CD14-positive monocyte (primary cell): Measurements from ENCODE around the gene SERPINA4. TPM values are rescaled to one million over a fixed set of nuclear protein-coding genes. Genes with fewer than 3 reads are reported as not detected.

Experiments
- DNase-seq, 3 donors: peaks; one replicate each; pipeline ENCODE4 v3.0.0-alpha.2; 2011 to 2022
- H2AFZ ChIP-seq: 2 replicates; pipeline ENCODE4 v1.6.0; 2012; ENCODE audit warnings: mild to moderate bottlenecking, low read depth, low read length, inconsistent platforms; ENCODE audit not compliant: insufficient read depth, poor library complexity, severe bottlenecking
- H3K27ac ChIP-seq, 2 donors: 1 replicate in 1 of 2; 2 replicates in 1 of 2; pipeline ENCODE4 v1.5.1; 2012 to 2013; ENCODE audit warnings: low read length in 2 of 2, control low read depth in 1 of 2, inconsistent platforms in 1 of 2, low read depth in 1 of 2, mild to moderate bottlenecking in 1 of 2
- H3K27me3 ChIP-seq, 2 donors: one replicate each; pipeline versions ENCODE4 v1.6.0 to v1.6.1; 2011 to 2013; ENCODE audit warnings: low read length in 2 of 2; ENCODE audit not compliant: control insufficient read depth in 2 of 2, insufficient read depth in 2 of 2
- H3K36me3 ChIP-seq, 2 donors: replicated peaks in 1 of 2; 1 replicate in 1 of 2; 2 replicates in 1 of 2; pipeline versions ENCODE4 v1.5.1 to v1.6.1; 2012 to 2013; ENCODE audit warnings: low read length in 2 of 2, control low read depth in 1 of 2, inconsistent platforms in 1 of 2, mild to moderate bottlenecking in 1 of 2; ENCODE audit not compliant: insufficient read depth in 2 of 2, control insufficient read depth in 1 of 2
- H3K4me1 ChIP-seq, 2 donors: 1 replicate in 1 of 2; 2 replicates in 1 of 2; pipeline versions ENCODE4 v1.5.1 to v1.6.1; 2012 to 2013; ENCODE audit warnings: low read length in 2 of 2, control low read depth in 1 of 2, inconsistent platforms in 1 of 2, mild to moderate bottlenecking in 1 of 2, moderate library complexity in 1 of 2; ENCODE audit not compliant: insufficient read depth in 2 of 2, control insufficient read depth in 1 of 2
- H3K4me2 ChIP-seq: replicated peaks from 2 replicates; pipeline ENCODE3; 2012; ENCODE audit warnings: low read length, moderate library complexity, mild to moderate bottlenecking; ENCODE audit not compliant: poor library complexity, severe bottlenecking; ENCODE audit errors: extremely low read depth
- H3K4me3 ChIP-seq, 3 experiments: fragments of 200-600 bp in 1 of 3; sonication (generic) in 1 of 3; replicated peaks in 1 of 3; 1 replicate in 2 of 3; 2 replicates in 1 of 3; pipeline ENCODE4 v1.5.1; 2011 to 2013; ENCODE audit warnings: low read length in 3 of 3, mild to moderate bottlenecking in 3 of 3, control low read depth in 2 of 3, low read depth in 2 of 3, inconsistent platforms in 1 of 3, moderate library complexity in 1 of 3
- H3K79me2 ChIP-seq: 2 replicates; pipeline ENCODE4 v1.6.0; 2012; ENCODE audit warnings: mild to moderate bottlenecking, control low read depth, inconsistent platforms, low read length, moderate library complexity; ENCODE audit not compliant: insufficient read depth
- H3K9ac ChIP-seq: 2 replicates; pipeline ENCODE4 v1.6.0; 2017; ENCODE audit warnings: low read length, mild to moderate bottlenecking; ENCODE audit not compliant: insufficient read depth, poor library complexity, severe bottlenecking
- H3K9me3 ChIP-seq, 2 donors: replicated peaks in 1 of 2; 1 replicate in 1 of 2; 2 replicates in 1 of 2; pipeline versions ENCODE4 v1.5.1 to v1.6.1; 2012 to 2013; ENCODE audit warnings: low read length in 2 of 2, control low read depth in 1 of 2; ENCODE audit not compliant: control insufficient read depth in 1 of 2, insufficient read depth in 1 of 2
- H4K20me1 ChIP-seq: 2 replicates; pipeline ENCODE4 v1.6.0; 2012; ENCODE audit warnings: mild to moderate bottlenecking, low read length, control low read depth, moderate library complexity; ENCODE audit not compliant: insufficient read depth
- H3K27ac Mint-ChIP-seq, 7 donors: one replicate each; pipeline ENCODE4 v1.8.0; 2020; ENCODE audit warnings: mild to moderate bottlenecking in 7 of 7, mixed read lengths in 7 of 7, moderate library complexity in 6 of 7, inconsistent platforms in 2 of 7
- H3K27me3 Mint-ChIP-seq, 3 donors: one replicate each; pipeline ENCODE4 v1.8.0; 2021 to 2022; ENCODE audit warnings: low read depth in 3 of 3, mild to moderate bottlenecking in 3 of 3, mixed read lengths in 3 of 3, moderate library complexity in 3 of 3, inconsistent platforms in 1 of 3
- H3K36me3 Mint-ChIP-seq, 2 donors: one replicate each; pipeline ENCODE4 v1.8.0; 2020; ENCODE audit warnings: mixed read lengths in 2 of 2, inconsistent platforms in 1 of 2, mild to moderate bottlenecking in 1 of 2
- H3K4me1 Mint-ChIP-seq: one replicate; pipeline ENCODE4 v1.8.0; 2020; ENCODE audit warnings: mild to moderate bottlenecking, mixed read lengths
- H3K4me3 Mint-ChIP-seq, 2 donors: one replicate each; pipeline ENCODE4 v1.8.0; 2020; ENCODE audit warnings: mild to moderate bottlenecking in 2 of 2, mixed read lengths in 2 of 2, moderate library complexity in 1 of 2
- H3K9me3 Mint-ChIP-seq, 7 donors: one replicate each; pipeline ENCODE4 v1.8.0; 2020 to 2022; ENCODE audit warnings: mixed read lengths in 7 of 7, mild to moderate bottlenecking in 6 of 7, moderate library complexity in 6 of 7, inconsistent platforms in 2 of 7
- CTCF ChIP-seq: fragments of 200-600 bp; IDR thresholded peaks from one replicate; pipeline ENCODE4 v1.8.0; 2022; ENCODE audit warnings: antibody characterized with exemption, mild to moderate bottlenecking
- WGBS: methylation state at CpG from one replicate; pipeline ENCODE4 v1.1.5; 2013; ENCODE audit warnings: missing lambda C conversion rate; ENCODE audit not compliant: insufficient coverage; 5-methylcytosine and 5-hydroxymethylcytosine counted together
- intact Hi-C, 2 donors: fragments of 100-400 bp; cut with micrococcal nuclease; formaldehyde crosslinking; loops; one replicate each; pipeline versions ENCODE4 v1.15.0 to v1.15.1; 2023
- polyA plus RNA-seq, 3 donors: library from polyadenylated mRNA; depleted of rRNA in 1 of 3; unstranded in 2 of 3; stranded (reverse) in 1 of 3; fragments of 300-500 nt in 2 of 3; fragments of >200 nt in 1 of 3; fragmentation: Illumina TruSeq in 2 of 3; gene quantifications; 1 replicate in 2 of 3; 2 replicates in 1 of 3; pipeline ENCODE4 v1.2.3, GENCODE V29; 2012 to 2021

Gene SERPINA4
- polyA plus RNA-seq, 3 donors = not detected

DNA sequence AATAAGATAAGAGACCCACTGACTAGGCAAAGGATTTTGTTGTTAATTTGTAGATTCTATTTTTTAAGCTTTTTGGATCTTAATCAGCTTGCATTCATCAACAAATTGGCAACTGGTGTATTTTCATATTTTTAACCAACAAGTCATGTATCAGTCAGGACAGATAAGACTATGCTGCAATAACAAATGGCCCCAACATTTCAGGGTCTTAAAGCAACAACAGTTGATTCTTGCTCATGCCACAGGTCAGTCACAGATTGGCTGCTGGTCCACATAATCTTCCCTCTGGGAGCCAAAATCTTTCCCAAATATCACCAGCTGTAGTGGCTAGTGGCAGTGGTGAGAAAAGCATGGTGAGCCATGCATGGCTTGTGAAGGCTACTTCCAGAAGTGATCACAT is 30.1 kb upstream of the SERPINA4 start:
- Histone ChIP-seq H2AFZ (no peak overlapping the region), H3K79me2 (no peaks in the 10 kb centered on the region), H3K9ac (no peak overlapping the region), H3K9me3 (no peaks in the 10 kb centered on the region), H3K4me2 (no peak overlapping the region), H3K4me3 (no peak overlapping the region), H3K27me3 (peaks cover 0 to 4% of the 10 kb centered on the region in 2 donors), H3K27ac (no peak overlapping the region), H3K36me3 (no peaks in the 10 kb centered on the region), H4K20me1 (no peaks in the 10 kb centered on the region), H3K4me1 (no peaks in the 10 kb centered on the region)
- intact Hi-C loops = no loop called here
- Mint-ChIP-seq H3K4me3 (no peak overlapping the region), H3K36me3 (no peaks in the 10 kb centered on the region), H3K9me3 (peaks cover 0 to 5% (median 2%) of the 10 kb centered on the region in 7 donors), H3K27ac (no peak overlapping the region), H3K27me3 (peaks cover 2 to 8% (median 7%) of the 10 kb centered on the region in 3 donors), H3K4me1 (no peaks in the 10 kb centered on the region)
- no peak for TF ChIP-seq CTCF
- no peak for DNase-seq

GRCh38 chr14:94532447-94532846 is 28.8 kb upstream of the SERPINA4 start:
- no CpG with 5 or more reads among the region's 2 CpGs for WGBS
- H3K4me1 ChIP-seq = no peaks in the 10 kb centered on the region
- intact Hi-C loops = no loop called here

More at GRCh38 chr14:94532447-94532846, 28.8 kb upstream of the SERPINA4 start:
- H3K27me3 ChIP-seq = peaks cover 0 to 4% of the 10 kb centered on the region in 2 donors
- H3K9ac ChIP-seq = no peak overlapping the region
- H3K36me3 ChIP-seq = no peaks in the 10 kb centered on the region
- no peak for DNase-seq
- Mint-ChIP-seq H3K27ac (no peak overlapping the region), H3K4me3 (no peak overlapping the region), H3K9me3 (peaks cover 0 to 4% (median 1%) of the 10 kb centered on the region in 7 donors), H3K4me1 (no peaks in the 10 kb centered on the region), H3K36me3 (no peaks in the 10 kb centered on the region), H3K27me3 (peaks cover 2 to 5% (median 4%) of the 10 kb centered on the region in 3 donors)
- H3K4me2 ChIP-seq = no peak overlapping the region
- no peaks in the 10 kb centered on the region for H3K9me3 ChIP-seq
- no peak overlapping the region for H3K27ac ChIP-seq
- no peak overlapping the region for H3K4me3 ChIP-seq
- no peak overlapping the region for H2AFZ ChIP-seq
- H3K79me2 ChIP-seq = no peaks in the 10 kb centered on the region
- no peak for TF ChIP-seq CTCF
- no peaks in the 10 kb centered on the region for H4K20me1 ChIP-seq
